Measurements from ENCODE around the gene RIPK1.
"Not testable (repeated sequence)": the region's sequence is repeated elsewhere in the genome, so short reads cannot be mapped to it uniquely, and the experiment has no call there.

RIPK1 gene

GRCh38 chr6:3147914-3148757, 79.8 kb downstream of the RIPK1 start:
- Histone ChIP-seq H3K4me2 (ENCODE audit: low read length) (no peak overlapping the region), H3K4me1 (no peaks in the 10 kb centered on the region), H3K27me3 (ENCODE audit: control insufficient read depth, insufficient read depth, low read length) (no peaks in the 10 kb centered on the region), H3K9ac (no peak overlapping the region), H3K4me3 (ENCODE audit: low read depth, low read length) (no peak overlapping the region), H3K9me3 (ENCODE audit: control insufficient read depth, low read length) (no peaks in the 10 kb centered on the region), H3K27ac (no peak overlapping the region), H3K79me2 (no peaks in the 10 kb centered on the region), H2AFZ (no peak overlapping the region), H3K36me3 (ENCODE audit: control insufficient read depth, insufficient read depth, low read length) (no peaks in the 10 kb centered on the region)
- TF ChIP-seq, protein P1, sequence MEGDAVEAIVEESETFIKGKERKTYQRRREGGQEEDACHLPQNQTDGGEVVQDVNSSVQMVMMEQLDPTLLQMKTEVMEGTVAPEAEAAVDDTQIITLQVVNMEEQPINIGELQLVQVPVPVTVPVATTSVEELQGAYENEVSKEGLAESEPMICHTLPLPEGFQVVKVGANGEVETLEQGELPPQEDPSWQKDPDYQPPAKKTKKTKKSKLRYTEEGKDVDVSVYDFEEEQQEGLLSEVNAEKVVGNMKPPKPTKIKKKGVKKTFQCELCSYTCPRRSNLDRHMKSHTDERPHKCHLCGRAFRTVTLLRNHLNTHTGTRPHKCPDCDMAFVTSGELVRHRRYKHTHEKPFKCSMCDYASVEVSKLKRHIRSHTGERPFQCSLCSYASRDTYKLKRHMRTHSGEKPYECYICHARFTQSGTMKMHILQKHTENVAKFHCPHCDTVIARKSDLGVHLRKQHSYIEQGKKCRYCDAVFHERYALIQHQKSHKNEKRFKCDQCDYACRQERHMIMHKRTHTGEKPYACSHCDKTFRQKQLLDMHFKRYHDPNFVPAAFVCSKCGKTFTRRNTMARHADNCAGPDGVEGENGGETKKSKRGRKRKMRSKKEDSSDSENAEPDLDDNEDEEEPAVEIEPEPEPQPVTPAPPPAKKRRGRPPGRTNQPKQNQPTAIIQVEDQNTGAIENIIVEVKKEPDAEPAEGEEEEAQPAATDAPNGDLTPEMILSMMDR (IDR thresholded peaks at IDR 0.05), result no peak

- H3K4me1 ChIP-seq, result no peaks in the 10 kb centered on the region
- TF ChIP-seq, protein P1 (IDR thresholded peaks at IDR 0.05), result no peak
- H3K9ac ChIP-seq, result no peak overlapping the region
- no peak overlapping the region for H2AFZ ChIP-seq
- no peaks in the 10 kb centered on the region for H3K27me3 ChIP-seq (ENCODE audit: control insufficient read depth, insufficient read depth, low read length)
- no peaks in the 10 kb centered on the region for H3K9me3 ChIP-seq (ENCODE audit: control insufficient read depth, low read length)
- no peak overlapping the region for H3K27ac ChIP-seq
- no peaks in the 10 kb centered on the region for H3K79me2 ChIP-seq
- H3K4me2 ChIP-seq (ENCODE audit: low read length), result no peak overlapping the region
- H3K36me3 ChIP-seq (ENCODE audit: control insufficient read depth, insufficient read depth, low read length), result no peaks in the 10 kb centered on the region
- H3K4me3 ChIP-seq (ENCODE audit: low read depth, low read length), result no peak overlapping the region
Observed at GRCh38 chr6:3151691-3152090, 83.4 kb downstream of the RIPK1 start.

DNA sequence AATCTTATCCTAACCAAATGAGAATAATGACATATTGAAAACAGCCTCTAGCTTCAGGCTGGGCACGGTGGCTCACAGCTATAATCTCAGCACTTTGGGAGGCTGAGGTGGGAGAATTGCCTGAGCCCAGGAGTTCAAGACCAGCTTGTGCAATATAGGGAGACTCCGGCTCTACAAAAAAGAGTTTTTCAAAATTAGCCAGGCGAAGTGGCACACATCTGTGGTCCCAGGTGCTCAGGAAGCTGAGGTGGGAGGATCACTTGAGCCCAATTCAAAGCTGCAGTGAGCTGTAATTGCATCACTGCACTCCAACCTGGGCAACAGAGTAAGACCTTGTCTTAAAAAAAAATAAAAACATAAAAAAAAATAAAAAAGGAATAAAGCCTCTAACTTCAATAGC, 84.4 kb downstream of the RIPK1 start:
- Histone ChIP-seq H3K4me3 (ENCODE audit: low read depth, low read length) (no peak overlapping the region), H3K79me2 (no peaks in the 10 kb centered on the region), H3K4me2 (ENCODE audit: low read length) (no peak overlapping the region), H2AFZ (no peak overlapping the region), H3K9ac (no peak overlapping the region), H3K27me3 (ENCODE audit: control insufficient read depth, insufficient read depth, low read length) (no peaks in the 10 kb centered on the region), H3K36me3 (ENCODE audit: control insufficient read depth, insufficient read depth, low read length) (no peaks in the 10 kb centered on the region), H3K9me3 (ENCODE audit: control insufficient read depth, low read length) (no peaks in the 10 kb centered on the region), H3K27ac (no peak overlapping the region), H3K4me1 (no peaks in the 10 kb centered on the region)
- TF ChIP-seq, protein P1 (IDR thresholded peaks at IDR 0.05), result no peak

- H3K27me3 ChIP-seq (ENCODE audit: control insufficient read depth, insufficient read depth, low read length); H3K79me2 ChIP-seq; H3K4me2 ChIP-seq (ENCODE audit: low read length); H2AFZ ChIP-seq; H3K9ac ChIP-seq; H3K36me3 ChIP-seq (ENCODE audit: control insufficient read depth, insufficient read depth, low read length); H3K4me1 ChIP-seq; H3K27ac ChIP-seq; H3K9me3 ChIP-seq (ENCODE audit: control insufficient read depth, low read length); H3K4me3 ChIP-seq (ENCODE audit: low read depth, low read length): not testable (repeated sequence)
Observed at GRCh38 chr6:3155416-3155815, 87.1 kb downstream of the RIPK1 start.

DNA sequence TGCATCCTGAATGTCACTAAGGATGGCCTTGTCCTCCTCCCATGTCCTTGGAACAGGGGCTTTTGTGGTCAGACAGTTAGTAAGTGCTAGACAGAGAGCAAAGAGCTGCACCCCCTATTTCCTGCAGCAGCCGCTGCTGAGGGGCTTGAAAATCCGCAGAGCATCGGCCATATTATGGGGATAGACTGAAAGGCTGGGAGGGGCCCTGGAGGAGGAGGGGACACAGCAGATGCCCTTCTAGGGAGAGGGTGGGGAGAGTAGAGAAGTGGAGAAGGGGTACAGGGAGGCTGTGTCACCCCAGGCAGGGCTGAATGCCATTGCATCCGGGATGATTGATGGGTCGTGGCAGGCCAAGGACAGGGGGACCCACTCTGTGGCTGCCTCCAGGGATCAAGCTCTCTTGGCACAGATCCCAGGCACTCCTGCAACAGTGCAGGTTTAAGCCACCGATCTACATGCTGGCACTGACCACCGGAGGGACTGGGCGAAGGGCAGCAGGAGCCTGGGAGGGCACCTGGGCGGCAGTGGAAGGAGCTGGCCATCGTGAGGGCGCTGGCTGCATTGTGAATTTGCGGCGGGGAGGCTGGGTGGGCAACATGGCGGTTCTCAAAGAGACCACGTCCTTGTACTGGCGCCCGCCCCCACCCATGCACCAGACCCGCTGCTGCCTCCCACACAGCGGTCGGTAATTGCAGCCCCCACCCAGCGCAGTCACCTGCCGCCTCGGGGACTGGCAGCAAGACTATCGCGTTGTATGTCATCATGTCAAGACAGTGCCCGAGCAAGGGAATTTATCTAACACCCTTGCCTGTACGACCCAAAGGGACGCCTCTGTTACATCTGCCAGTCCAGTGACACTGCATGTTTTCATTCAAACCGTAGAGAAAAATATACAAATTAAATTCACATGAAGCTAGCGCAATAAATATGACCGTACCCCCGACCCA, 88.2 kb downstream of the RIPK1 start:
- H3K4me2 ChIP-seq (ENCODE audit: low read length), result peak overlapping the region; percentile 89
- peak overlapping the region; percentile 97 for H2AFZ ChIP-seq
- not testable (repeated sequence) for H3K36me3 ChIP-seq (ENCODE audit: control insufficient read depth, insufficient read depth, low read length); H3K27me3 ChIP-seq (ENCODE audit: control insufficient read depth, insufficient read depth, low read length); H3K79me2 ChIP-seq; H3K9ac ChIP-seq; H3K4me1 ChIP-seq; H3K27ac ChIP-seq; H3K9me3 ChIP-seq (ENCODE audit: control insufficient read depth, low read length)
- H3K4me3 ChIP-seq (ENCODE audit: low read depth, low read length), result peak overlapping the region; percentile 44

Measured in parathyroid adenoma (tissue), 2 donors.